GM23338 (cell line): ENCODE measurements around the gene SLC27A4. TPM values are rescaled to one million over a fixed set of nuclear protein-coding genes. Genes with fewer than 3 reads are reported as not detected.

ENCODE experiments used
- ATAC-seq: fragments of 200-7000 bp; cut with Tn5 transposase; 3 replicates; pipeline ENCODE4 v1.9.1; 2020
- DNase-seq: peaks from one replicate; pipeline ENCODE4 v3.0.0-alpha.2; 2015; ENCODE audit warnings: low spot score
- H2AFZ ChIP-seq: fragments of 200-600 bp; sonication (generic); 2 replicates; pipeline ENCODE4 v1.8.0; 2016; ENCODE audit warnings: antibody characterized with exemption, mild to moderate bottlenecking, moderate library complexity
- H3F3A ChIP-seq: fragments of 200-600 bp; sonication (generic); replicated peaks from 2 replicates; pipeline ENCODE4 v1.8.0; 2017; ENCODE audit warnings: antibody characterized with exemption, mixed run types, low read depth
- H3K27ac ChIP-seq: fragments of 200-600 bp; sonication (generic); 2 replicates; pipeline ENCODE4 v1.6.1; 2016; ENCODE audit warnings: low read depth
- H3K27me3 ChIP-seq: fragments of 200-600 bp; sonication (generic); 2 replicates; pipeline ENCODE4 v1.8.0; 2016; ENCODE audit warnings: mild to moderate bottlenecking, mixed run types, moderate library complexity; ENCODE audit not compliant: insufficient read depth
- H3K36me3 ChIP-seq: fragments of 200-600 bp; sonication (generic); 2 replicates; pipeline ENCODE4 v1.8.0; 2016; ENCODE audit warnings: mild to moderate bottlenecking; ENCODE audit not compliant: insufficient read depth
- H3K4me1 ChIP-seq: fragments of 200-600 bp; sonication (generic); 2 replicates; pipeline ENCODE4 v1.8.0; 2016; ENCODE audit warnings: mild to moderate bottlenecking, moderate library complexity; ENCODE audit not compliant: insufficient read depth
- H3K4me2 ChIP-seq: fragments of 200-600 bp; sonication (generic); 2 replicates; pipeline ENCODE4 v1.7.1; 2017; ENCODE audit warnings: mixed run types
- H3K4me3 ChIP-seq: fragments of 200-600 bp; sonication (generic); 2 replicates; pipeline ENCODE4 v1.6.1; 2016; ENCODE audit warnings: mixed run types
- H3K79me2 ChIP-seq: fragments of 200-600 bp; sonication (generic); replicated peaks from 2 replicates; pipeline ENCODE4 v1.8.0; 2017; ENCODE audit warnings: mild to moderate bottlenecking; ENCODE audit not compliant: insufficient read depth
- H3K9me2 ChIP-seq: fragments of 200-600 bp; sonication (generic); 2 replicates; pipeline ENCODE4 v1.8.0; 2017; ENCODE audit not compliant: insufficient read depth
- H4K20me1 ChIP-seq: fragments of 200-600 bp; sonication (generic); replicated peaks from 2 replicates; pipeline ENCODE4 v1.8.0; 2017; ENCODE audit warnings: mild to moderate bottlenecking; ENCODE audit not compliant: insufficient read depth
- H3K27ac Mint-ChIP-seq: 2 replicates; pipeline ENCODE4 v1.8.0; 2020; ENCODE audit warnings: inconsistent platforms, mild to moderate bottlenecking, moderate library complexity, mixed read lengths
- H3K27me3 Mint-ChIP-seq: 3 replicates; pipeline ENCODE4 v1.8.0; 2022; ENCODE audit warnings: low read depth, mild to moderate bottlenecking, moderate library complexity, mixed read lengths, inconsistent platforms; ENCODE audit not compliant: insufficient read depth, poor library complexity
- H3K36me3 Mint-ChIP-seq: 3 replicates; pipeline ENCODE4 v1.8.0; 2021; ENCODE audit warnings: low read depth, mild to moderate bottlenecking, inconsistent platforms, moderate library complexity, mixed read lengths
- H3K4me1 Mint-ChIP-seq: 3 replicates; pipeline ENCODE4 v1.8.0; 2020; ENCODE audit warnings: mild to moderate bottlenecking, inconsistent platforms, mixed read lengths
- H3K4me3 Mint-ChIP-seq: 3 replicates; pipeline ENCODE4 v1.8.0; 2021; ENCODE audit warnings: moderate library complexity, mild to moderate bottlenecking, inconsistent platforms, mixed read lengths
- H3K9me3 Mint-ChIP-seq: 3 replicates; pipeline ENCODE4 v1.8.0; 2020; ENCODE audit warnings: moderate library complexity, mild to moderate bottlenecking, inconsistent platforms, mixed read lengths
- CREB1 ChIP-seq: fragments of 250-450 bp; sonication (Bioruptor Pico); IDR thresholded peaks from 2 replicates; pipeline ENCODE4 v1.5.0; 2020; ENCODE audit warnings: low read depth, mild to moderate bottlenecking, moderate library complexity
- CTCF ChIP-seq, 2 experiments: fragments of 200-600 bp in 1 of 2; sonication (generic) in 1 of 2; conservative IDR thresholded peaks; 2 replicates each; pipeline versions ENCODE4 v1.5.1 to v1.6.1; 2016 to 2017; ENCODE audit warnings: antibody characterized with exemption in 2 of 2, low read depth in 2 of 2, mild to moderate bottlenecking in 2 of 2, moderate library complexity in 1 of 2
- EZH2 ChIP-seq: fragments of 200-600 bp; sonication (generic); IDR thresholded peaks from one replicate; pipeline ENCODE4 v1.8.0; 2017; ENCODE audit warnings: antibody characterized with exemption, mild to moderate bottlenecking, low read depth; ENCODE audit not compliant: unreplicated experiment
- EZH2phosphoT487 ChIP-seq: fragments of 200-600 bp; sonication (generic); IDR thresholded peaks from one replicate; pipeline ENCODE4 v1.8.1; 2018; ENCODE audit warnings: antibody characterized with exemption; ENCODE audit not compliant: unreplicated experiment
- JUNB ChIP-seq: IDR thresholded peaks from one replicate; pipeline ENCODE4 v1.6.1; 2016; ENCODE audit warnings: antibody characterized with exemption; ENCODE audit not compliant: unreplicated experiment
- NANOG ChIP-seq: IDR thresholded peaks from 2 replicates; pipeline ENCODE4 v1.6.1; 2016; ENCODE audit warnings: antibody characterized with exemption, borderline replicate concordance
- POLR2AphosphoS5 ChIP-seq: IDR thresholded peaks from 2 replicates; pipeline ENCODE4 v1.6.1; 2016; ENCODE audit warnings: antibody characterized with exemption, low read depth
- STAT1 ChIP-seq: IDR thresholded peaks from one replicate; pipeline ENCODE4 v1.6.1; 2016; ENCODE audit warnings: antibody characterized with exemption; ENCODE audit not compliant: unreplicated experiment
- ZNF114 ChIP-seq: fragments of 250-450 bp; sonication (Bioruptor Pico); IDR thresholded peaks from 2 replicates; pipeline ENCODE4 v1.5.0; 2020; ENCODE audit warnings: mild to moderate bottlenecking, moderate library complexity
- ZNF462 ChIP-seq: fragments of 250-450 bp; sonication (Bioruptor Pico); IDR thresholded peaks from 2 replicates; pipeline ENCODE4 v1.5.0; 2020; ENCODE audit warnings: mild to moderate bottlenecking, moderate library complexity
- polyA plus RNA-seq: library from polyadenylated mRNA; unstranded; fragments of >200 nt; fragmentation: Nextera tagmentation; extraction: Ambion mirVana; gene quantifications from 2 replicates; pipeline ENCODE4 v1.2.1, GENCODE V29; 2016
- total RNA-seq: library from RNA; depleted of rRNA; stranded (reverse); fragments of >200 nt; shearing (Covaris generic); gene quantifications from 2 replicates; pipeline ENCODE4 v1.2.3, GENCODE V29; 2014

Gene SLC27A4
- total and polyA plus RNA-seq, 2 experiments from 2014 or later: 7.9 to 25.3 TPM

- no peak for TF ChIP-seq ZNF462 (CRISPR knock-in tag)
- TF ChIP-seq ZNF114 (CRISPR knock-in tag): no peak
- no peak for TF ChIP-seq POLR2AphosphoS5
- no peak for TF ChIP-seq NANOG
- no peak for TF ChIP-seq CREB1 (CRISPR knock-in tag)
- TF ChIP-seq EZH2: no peak
- TF ChIP-seq STAT1: no peak
- no peak for TF ChIP-seq JUNB
Measured at GRCh38 chr9:128343855-128344254, 3.5 kb downstream of the SLC27A4 start (continued).

- peaks cover 14% of the 10 kb centered on the region for H3K27me3 Mint-ChIP-seq
- H3K4me2 ChIP-seq: no peak overlapping the region
- DNase-seq: peak; percentile 65
- no peak overlapping the region for H3K27ac ChIP-seq
- peak; percentile 6; the same call in 2 of the 3 replicates for ATAC-seq
- peaks cover 12% of the 10 kb centered on the region for H3K36me3 Mint-ChIP-seq
- peaks cover 4% of the 10 kb centered on the region for H3K4me1 Mint-ChIP-seq
- no peaks in the 10 kb centered on the region for H3K9me2 ChIP-seq
- TF ChIP-seq EZH2phosphoT487 (no peak), CTCF (conservative IDR thresholded peaks at IDR 0.05; ENCODE audit: low read depth in 2 of 2) (peak; percentile 42 to 76)
- no peak overlapping the region for H3K27ac Mint-ChIP-seq
- 0 out of 3 replicates have a peak, but pooled peaks cover under 1% of the 10 kb centered on the region for H3K9me3 Mint-ChIP-seq
- peaks cover 6% of the 10 kb centered on the region; the same call in 1 of the 2 replicates for H4K20me1 ChIP-seq
- no peaks in the 10 kb centered on the region for H3K27me3 ChIP-seq
- H3K36me3 ChIP-seq: 0 out of 2 replicates have a peak, but pooled peaks cover 4% of the 10 kb centered on the region
- no peaks in the 10 kb centered on the region for H3K4me1 ChIP-seq
- no peaks in the 10 kb centered on the region for H3K79me2 ChIP-seq
- H3K4me3 ChIP-seq: no peak overlapping the region
- no peak overlapping the region; the same call in 2 of the 3 replicates for H3K4me3 Mint-ChIP-seq
- no peak overlapping the region for H2AFZ ChIP-seq
- peaks cover 12% of the 10 kb centered on the region; the same call in 1 of the 2 replicates for H3F3A ChIP-seq
Measured at GRCh38 chr9:128344931-128345605, 4.7 kb downstream of the SLC27A4 start.
